Cardiac fibroblast (primary cell): ENCODE data around the gene ABRACL.
A peak's percentile ranks its signal among the peaks of the same experiment; 100 is the strongest.
"Not testable (repeated sequence)": the region's sequence is repeated elsewhere in the genome, so short reads cannot be mapped to it uniquely, and the experiment has no call there.

Source experiments
- DNase-seq, 2 donors: peaks; one replicate each; pipeline versions ENCODE4 v3.0.0 to v3.0.0-alpha.2; 2010; ENCODE audit warnings: low read depth in 2 of 2
- H3K4me3 ChIP-seq, 2 donors: replicated peaks in 1 of 2; 1 replicate in 1 of 2; 2 replicates in 1 of 2; pipeline ENCODE4 v1.5.1; 2011; ENCODE audit warnings: low read depth in 2 of 2, low read length in 2 of 2, mild to moderate bottlenecking in 2 of 2, moderate library complexity in 1 of 2
- TF ChIP-seq, protein P1 (sequence below): IDR thresholded peaks from one replicate; pipeline ENCODE4 v1.5.1; 2011; ENCODE audit warnings: low read depth, mild to moderate bottlenecking, low read length, inconsistent platforms

Gene ABRACL

DNA sequence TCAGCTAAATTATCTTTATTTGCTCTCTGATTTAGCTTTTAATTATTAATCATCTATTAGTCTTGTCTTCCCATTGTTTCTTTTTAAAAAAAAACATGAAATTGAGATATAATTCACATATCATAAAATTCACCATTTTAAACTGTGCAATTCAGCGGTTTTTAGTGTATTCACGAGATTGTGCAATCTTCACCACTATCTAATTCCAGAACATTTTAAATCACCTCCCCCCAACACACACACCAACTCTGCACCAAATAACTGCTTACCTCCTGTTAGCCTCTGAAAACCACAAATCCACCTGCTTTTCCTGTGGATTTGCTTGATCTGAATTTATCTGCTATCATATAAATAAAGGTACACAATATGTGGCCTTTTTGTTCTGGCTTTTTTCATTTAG lies 8.8 kb upstream of the ABRACL start:
- no peak for DNase-seq
- no peak overlapping the region for H3K4me3 ChIP-seq
- TF ChIP-seq, protein P1, sequence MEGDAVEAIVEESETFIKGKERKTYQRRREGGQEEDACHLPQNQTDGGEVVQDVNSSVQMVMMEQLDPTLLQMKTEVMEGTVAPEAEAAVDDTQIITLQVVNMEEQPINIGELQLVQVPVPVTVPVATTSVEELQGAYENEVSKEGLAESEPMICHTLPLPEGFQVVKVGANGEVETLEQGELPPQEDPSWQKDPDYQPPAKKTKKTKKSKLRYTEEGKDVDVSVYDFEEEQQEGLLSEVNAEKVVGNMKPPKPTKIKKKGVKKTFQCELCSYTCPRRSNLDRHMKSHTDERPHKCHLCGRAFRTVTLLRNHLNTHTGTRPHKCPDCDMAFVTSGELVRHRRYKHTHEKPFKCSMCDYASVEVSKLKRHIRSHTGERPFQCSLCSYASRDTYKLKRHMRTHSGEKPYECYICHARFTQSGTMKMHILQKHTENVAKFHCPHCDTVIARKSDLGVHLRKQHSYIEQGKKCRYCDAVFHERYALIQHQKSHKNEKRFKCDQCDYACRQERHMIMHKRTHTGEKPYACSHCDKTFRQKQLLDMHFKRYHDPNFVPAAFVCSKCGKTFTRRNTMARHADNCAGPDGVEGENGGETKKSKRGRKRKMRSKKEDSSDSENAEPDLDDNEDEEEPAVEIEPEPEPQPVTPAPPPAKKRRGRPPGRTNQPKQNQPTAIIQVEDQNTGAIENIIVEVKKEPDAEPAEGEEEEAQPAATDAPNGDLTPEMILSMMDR = no peak

DNA sequence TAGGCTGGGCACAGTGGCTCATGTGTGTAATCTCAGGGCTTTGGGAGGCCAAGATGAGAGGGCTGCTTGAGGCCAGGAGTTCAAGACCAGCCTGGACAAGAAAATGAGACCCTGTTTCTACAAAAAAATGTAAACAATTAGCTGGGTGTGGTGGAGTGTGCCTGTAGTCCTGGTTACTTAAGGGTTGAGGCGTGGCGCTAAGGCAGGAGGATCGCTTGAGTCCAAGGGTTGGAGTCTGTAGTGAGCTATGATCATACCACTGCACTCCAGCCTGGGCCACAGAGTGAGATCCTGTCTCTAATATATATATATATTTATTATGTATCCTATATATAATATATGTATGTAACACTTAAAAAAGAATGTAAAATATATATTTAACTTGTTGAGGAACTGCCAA lies 7.9 kb upstream of the ABRACL start:
- TF ChIP-seq, protein P1 = no peak
- H3K4me3 ChIP-seq = no peak overlapping the region
- no peak for DNase-seq

DNA sequence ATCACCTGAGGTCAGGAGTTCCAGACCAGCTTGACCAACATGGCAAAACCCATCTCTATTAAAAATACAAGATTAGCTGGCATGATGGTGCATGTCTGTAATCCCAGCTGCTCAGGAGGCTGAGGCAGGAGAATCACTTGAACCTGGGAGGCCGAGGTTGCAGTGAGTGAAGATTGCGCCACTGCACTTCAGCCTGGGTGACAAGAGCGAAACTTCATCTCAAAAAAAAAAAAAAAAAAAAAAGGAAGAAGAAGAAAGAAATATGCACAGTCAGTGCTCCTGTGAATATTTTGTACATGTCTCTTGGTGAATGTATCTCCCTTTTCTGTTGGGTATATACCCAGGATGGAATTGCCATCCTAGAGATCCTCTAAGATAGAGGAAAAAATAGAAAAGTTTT lies 3.1 kb upstream of the ABRACL start:
- not testable (repeated sequence) for DNase-seq, H3K4me3 ChIP-seq

DNA sequence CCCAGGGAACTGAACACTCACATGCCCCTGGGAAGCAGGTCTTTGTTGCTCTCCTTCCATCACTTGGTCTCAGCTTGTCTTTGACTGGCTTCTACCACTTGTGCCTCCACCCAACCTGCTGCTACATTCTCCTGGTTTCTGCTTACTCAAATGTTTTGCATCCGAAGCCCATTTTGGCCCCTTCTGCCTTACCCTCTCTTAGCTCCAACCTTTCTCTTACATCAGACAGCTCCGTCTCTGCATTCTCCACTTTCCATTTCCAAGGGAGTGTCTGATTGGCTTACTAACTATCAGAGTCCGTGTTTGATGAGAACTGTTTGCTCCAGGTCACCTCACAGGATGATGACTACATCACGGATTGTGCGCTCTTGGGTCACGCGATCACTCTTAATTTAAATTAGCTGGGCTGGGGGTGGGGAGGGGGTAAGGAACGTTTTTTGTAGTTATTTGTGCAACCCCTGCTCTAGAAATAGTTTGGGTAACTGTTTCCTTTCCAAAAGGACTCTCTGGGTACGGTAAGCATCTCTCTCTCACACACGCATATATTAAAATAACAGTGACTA lies 844 bp upstream of the ABRACL start:
- TF ChIP-seq, protein P1 = no peak
- H3K4me3 ChIP-seq = peak overlapping the region; percentile 22 to 86
- DNase-seq = peak; percentile 30 to 31

DNA sequence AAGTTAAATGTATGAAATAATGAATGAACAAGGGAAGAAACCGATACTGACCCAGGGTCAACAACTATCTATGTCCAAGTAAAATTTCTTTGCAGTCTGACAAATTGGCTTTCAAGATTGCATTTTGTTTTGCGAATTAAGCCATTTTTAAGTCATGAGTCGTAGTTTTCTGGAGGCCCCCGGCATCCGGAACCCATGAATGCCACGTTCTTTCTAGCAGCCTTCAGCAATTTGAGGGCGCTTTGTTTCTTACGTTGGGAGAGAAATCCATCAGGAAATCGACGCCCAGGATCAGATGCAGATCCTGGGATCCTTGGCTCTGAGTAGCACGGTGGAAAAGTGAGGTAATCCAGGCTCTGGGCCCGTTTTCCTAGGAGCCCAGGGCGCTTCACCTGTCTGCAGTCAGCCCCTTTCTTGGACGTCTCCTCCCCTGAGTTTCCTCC lies 309 bp upstream of the ABRACL start:
- TF ChIP-seq, protein P1 = no peak
- DNase-seq = peak in 1 of 2 donors; percentile 53

DNA sequence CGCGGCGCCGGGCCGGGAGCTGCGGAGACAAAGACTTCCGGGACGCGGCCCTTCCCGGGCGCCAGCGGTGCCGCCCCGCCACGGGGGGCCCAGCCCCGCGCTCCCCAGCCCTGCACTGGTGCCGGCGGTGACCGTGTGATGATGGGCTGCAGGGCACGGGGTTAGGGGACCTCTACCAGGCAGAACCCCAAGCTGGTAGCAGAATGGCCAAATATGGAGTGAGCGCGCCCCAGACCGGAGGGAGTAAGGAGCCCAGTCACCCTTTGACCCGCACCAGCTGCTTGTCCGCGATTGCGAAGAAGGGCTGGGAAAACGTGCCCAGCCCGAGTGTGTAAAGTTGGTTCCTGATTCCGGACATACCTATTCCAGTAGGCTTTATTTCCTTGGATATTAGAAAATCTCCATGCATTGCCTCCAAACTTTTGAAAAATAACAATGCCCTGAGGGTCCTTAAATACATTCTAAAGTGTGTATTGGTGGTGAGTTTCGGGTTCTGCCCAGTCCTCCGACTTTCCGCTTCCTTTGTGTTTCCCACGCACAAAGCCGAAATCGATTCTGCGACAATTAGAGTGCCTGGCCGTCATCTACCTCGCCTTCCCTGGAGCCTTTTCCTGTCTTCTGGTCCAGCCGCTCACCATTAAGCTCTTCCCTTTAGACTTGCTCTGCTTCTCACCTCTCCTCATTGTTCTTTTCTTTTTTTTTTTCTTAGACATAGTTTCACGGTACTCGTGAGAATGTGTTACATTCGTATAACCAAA lies 1.1 kb downstream of the ABRACL start:
- peak overlapping the region; percentile 86 to 89 for H3K4me3 ChIP-seq
- TF ChIP-seq, protein P1 = no peak
- peak; percentile 63 to 79 for DNase-seq

More for the DNA sequence above, 309 bp upstream of the ABRACL start:
- peak overlapping the region; percentile 86 to 89 for H3K4me3 ChIP-seq

DNA sequence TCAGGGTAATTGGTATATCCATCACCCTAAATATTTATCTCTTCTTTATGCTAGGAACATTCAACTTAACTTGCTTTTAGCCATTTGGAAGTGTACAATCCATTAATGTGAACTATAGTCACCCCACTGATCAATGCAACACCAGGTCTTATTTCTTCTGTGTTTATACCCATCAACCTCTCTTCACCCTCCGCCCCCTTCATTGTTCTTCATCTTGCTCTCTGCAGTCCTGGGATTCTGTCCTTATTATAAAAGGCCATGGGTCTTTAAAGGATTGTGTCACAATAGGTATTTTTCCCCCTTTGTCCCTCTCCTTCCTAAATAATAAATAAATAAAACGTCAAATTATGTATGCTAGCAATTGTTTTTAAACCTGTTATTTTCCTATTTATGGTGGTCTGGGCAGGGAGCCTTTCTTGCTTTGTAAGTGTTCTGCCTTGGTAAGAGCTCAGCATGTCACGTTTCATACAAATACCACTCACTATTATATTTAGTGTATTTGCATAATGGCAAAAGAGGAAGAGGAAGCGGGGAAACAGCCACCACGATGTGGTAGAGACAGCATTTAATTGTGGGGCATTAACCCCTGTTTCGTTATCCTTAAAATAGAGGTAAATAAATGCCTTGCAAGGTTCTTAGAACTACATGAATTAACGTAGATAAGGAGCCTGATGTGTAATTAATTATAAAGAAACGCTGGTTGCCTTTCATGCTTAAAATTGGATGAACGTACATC lies 1.9 kb downstream of the ABRACL start:
- H3K4me3 ChIP-seq = peak overlapping the region; percentile 86 to 89
- TF ChIP-seq, protein P1 = no peak
- peak in 1 of 2 donors; percentile 3 for DNase-seq
